Kidney (tissue), 14 donors: ENCODE data around the gene NPC2. TPM values are rescaled to one million over a fixed set of nuclear protein-coding genes. Genes with fewer than 3 reads are reported as not detected.

ENCODE experiments used
- DNase-seq, 5 donors: peaks; one replicate each; pipeline ENCODE4 v3.0.0-alpha.2; 2013 to 2020
- FAIRE-seq: peaks from 2 replicates; lab custom pipeline; 2012; peaks lifted over from hg19 to GRCh38; lab: Jason Lieb, UNC
- H3K27ac ChIP-seq, 2 donors: one replicate each; pipeline ENCODE4 v1.7.0; 2013; ENCODE audit warnings: low read depth in 2 of 2, low read length in 2 of 2, inconsistent platforms in 1 of 2
- H3K27me3 ChIP-seq: one replicate; pipeline ENCODE4 v1.7.1; 2013; ENCODE audit warnings: low read length, inconsistent platforms; ENCODE audit not compliant: control insufficient read depth, insufficient read depth
- H3K36me3 ChIP-seq, 3 donors: one replicate each; pipeline versions ENCODE4 v1.7.0 to v1.7.1; 2013; ENCODE audit warnings: low read length in 3 of 3, control low read depth in 1 of 3, inconsistent platforms in 1 of 3; ENCODE audit not compliant: insufficient read depth in 3 of 3, control insufficient read depth in 2 of 3
- H3K4me1 ChIP-seq, 3 donors: one replicate each; pipeline versions ENCODE4 v1.7.0 to v1.7.1; 2013; ENCODE audit warnings: low read length in 3 of 3, inconsistent platforms in 1 of 3, low read depth in 1 of 3; ENCODE audit not compliant: control insufficient read depth in 2 of 3, insufficient read depth in 2 of 3
- H3K4me3 ChIP-seq, 3 donors: one replicate each; pipeline versions ENCODE4 v1.7.0 to v1.8.1; 2013; ENCODE audit warnings: low read length in 3 of 3, control low read depth in 1 of 3, inconsistent platforms in 1 of 3
- H3K9ac ChIP-seq, 3 donors: one replicate each; pipeline versions ENCODE4 v1.7.0 to v1.7.1; 2013; ENCODE audit warnings: low read length in 3 of 3, control low read depth in 1 of 3, inconsistent platforms in 1 of 3
- H3K9me3 ChIP-seq, 3 donors: one replicate each; pipeline versions ENCODE4 v1.7.0 to v1.7.1; 2013; ENCODE audit warnings: low read length in 3 of 3, control low read depth in 1 of 3, inconsistent platforms in 1 of 3; ENCODE audit not compliant: control insufficient read depth in 2 of 3, insufficient read depth in 1 of 3
- intact Hi-C: fragments of 100-400 bp; cut with DNase I; formaldehyde crosslinking; loops from one replicate; pipeline ENCODE4 v1.11.1; 2022
- polyA plus RNA-seq: library from polyadenylated mRNA; stranded (reverse); fragments of 350-450 nt; fragmentation: Illumina TruSeq; extraction: RNeasy Lipid Tissue Mini Kit (QIAGEN cat#74804); gene quantifications from one replicate; pipeline ENCODE4 v1.2.3, GENCODE V29; 2014; ENCODE audit warnings: low read depth, low replicate concordance; ENCODE audit not compliant: insufficient read depth
- total RNA-seq: library from RNA; stranded (reverse); fragmentation: NEBNext Ultra II Directional; extraction: Animal tissue kit (Norgen Biotek cat#: 25700); gene quantifications from one replicate; pipeline ENCODE4 v1.2.1, GENCODE V29; 2021
- TF ChIP-seq, protein P1 (sequence below): IDR thresholded peaks from 3 replicates; pipeline ENCODE4 v1.5.1; 2012; ENCODE audit warnings: mild to moderate bottlenecking, moderate library complexity, borderline replicate concordance; ENCODE audit not compliant: insufficient read depth; ENCODE audit errors: extremely low read depth
- donor health status: control.
- donor health status: control.
- donor health status: control.
- donor health status: control.
- donor health status: control.
- donor health status: DM: yes; HTN: yes; CAD: no.
- donor health status: Normal renal cell carcinoma (clear cell type).

The NPC2 gene
- total and polyA plus RNA-seq, 2 donors from 2014 or later, result 217 to 435 TPM

DNA sequence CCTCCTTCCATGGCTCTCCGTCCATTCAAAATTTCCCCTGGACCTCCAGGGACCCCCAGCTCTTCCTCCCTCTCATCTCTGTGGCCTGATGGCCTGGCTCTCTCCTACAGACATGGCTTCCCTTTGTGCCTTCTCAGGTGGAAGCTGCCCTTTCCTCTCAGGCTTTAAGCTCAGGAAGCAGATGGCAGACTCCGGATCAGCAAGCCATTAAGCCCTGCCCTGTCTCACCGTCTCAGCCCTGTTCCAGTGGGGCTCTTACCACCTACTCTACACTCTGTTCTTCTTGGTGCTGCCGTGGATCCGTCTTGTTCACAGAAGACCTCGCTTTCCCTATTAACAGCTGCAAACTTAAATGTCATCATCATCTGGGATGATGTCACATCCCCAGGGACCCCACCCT, 33.1 kb downstream of the NPC2 start:
- Histone ChIP-seq H3K9ac (no peak overlapping the region), H3K4me1 (no peaks in the 10 kb centered on the region), H3K27me3 (no peaks in the 10 kb centered on the region), H3K36me3 (no peaks in the 10 kb centered on the region), H3K27ac (no peak overlapping the region), H3K4me3 (no peak overlapping the region), H3K9me3 (no peaks in the 10 kb centered on the region)
- TF ChIP-seq, protein P1, sequence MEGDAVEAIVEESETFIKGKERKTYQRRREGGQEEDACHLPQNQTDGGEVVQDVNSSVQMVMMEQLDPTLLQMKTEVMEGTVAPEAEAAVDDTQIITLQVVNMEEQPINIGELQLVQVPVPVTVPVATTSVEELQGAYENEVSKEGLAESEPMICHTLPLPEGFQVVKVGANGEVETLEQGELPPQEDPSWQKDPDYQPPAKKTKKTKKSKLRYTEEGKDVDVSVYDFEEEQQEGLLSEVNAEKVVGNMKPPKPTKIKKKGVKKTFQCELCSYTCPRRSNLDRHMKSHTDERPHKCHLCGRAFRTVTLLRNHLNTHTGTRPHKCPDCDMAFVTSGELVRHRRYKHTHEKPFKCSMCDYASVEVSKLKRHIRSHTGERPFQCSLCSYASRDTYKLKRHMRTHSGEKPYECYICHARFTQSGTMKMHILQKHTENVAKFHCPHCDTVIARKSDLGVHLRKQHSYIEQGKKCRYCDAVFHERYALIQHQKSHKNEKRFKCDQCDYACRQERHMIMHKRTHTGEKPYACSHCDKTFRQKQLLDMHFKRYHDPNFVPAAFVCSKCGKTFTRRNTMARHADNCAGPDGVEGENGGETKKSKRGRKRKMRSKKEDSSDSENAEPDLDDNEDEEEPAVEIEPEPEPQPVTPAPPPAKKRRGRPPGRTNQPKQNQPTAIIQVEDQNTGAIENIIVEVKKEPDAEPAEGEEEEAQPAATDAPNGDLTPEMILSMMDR, result no peak
- no peak for FAIRE-seq
- DNase-seq, result peak in 1 of 5 donors; percentile 10
- intact Hi-C loops, result no loop called here

DNA sequence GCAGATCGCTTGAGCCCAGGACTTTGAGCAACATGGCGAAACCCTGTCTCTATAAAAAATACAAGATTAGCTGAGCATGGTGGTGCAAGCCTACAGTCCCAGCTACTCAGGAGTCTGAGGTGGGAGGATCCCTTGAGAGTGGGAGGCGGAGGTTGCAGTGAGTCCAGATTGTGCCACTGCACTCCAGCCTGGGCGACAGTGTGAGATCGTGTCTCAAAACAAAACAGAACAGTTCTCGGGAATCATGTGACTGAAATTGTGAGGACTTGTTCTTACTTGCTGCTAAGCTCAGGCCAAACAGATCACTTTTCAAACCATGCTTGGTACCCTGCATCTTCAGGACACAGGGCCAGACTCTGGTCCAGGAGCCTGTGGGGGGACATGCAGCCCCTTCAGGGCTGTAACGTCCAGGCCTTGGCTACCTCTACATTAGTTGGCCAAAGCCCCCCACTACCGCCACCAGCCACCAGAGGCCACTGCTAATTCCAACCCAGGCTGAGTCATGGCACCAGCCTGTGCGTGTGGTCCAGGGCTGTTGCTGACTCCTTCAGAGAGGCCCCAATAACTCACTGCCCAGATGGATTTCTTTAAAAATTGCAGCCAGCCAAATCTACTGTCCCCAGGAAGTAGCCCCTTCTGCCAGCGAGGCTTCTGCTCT, 33.7 kb downstream of the NPC2 start:
- FAIRE-seq (no peak), DNase-seq (peak in 1 of 5 donors; percentile 40)
- intact Hi-C loops, result no loop called here
- H3K36me3 ChIP-seq, result no peaks in the 10 kb centered on the region
- no peaks in the 10 kb centered on the region for H3K4me1 ChIP-seq
- no peaks in the 10 kb centered on the region for H3K27me3 ChIP-seq
- no peak overlapping the region for H3K27ac ChIP-seq
- H3K9ac ChIP-seq, result no peak overlapping the region
- no peaks in the 10 kb centered on the region for H3K9me3 ChIP-seq
- H3K4me3 ChIP-seq, result no peak overlapping the region
- TF ChIP-seq, protein P1, result peak; percentile 24

DNA sequence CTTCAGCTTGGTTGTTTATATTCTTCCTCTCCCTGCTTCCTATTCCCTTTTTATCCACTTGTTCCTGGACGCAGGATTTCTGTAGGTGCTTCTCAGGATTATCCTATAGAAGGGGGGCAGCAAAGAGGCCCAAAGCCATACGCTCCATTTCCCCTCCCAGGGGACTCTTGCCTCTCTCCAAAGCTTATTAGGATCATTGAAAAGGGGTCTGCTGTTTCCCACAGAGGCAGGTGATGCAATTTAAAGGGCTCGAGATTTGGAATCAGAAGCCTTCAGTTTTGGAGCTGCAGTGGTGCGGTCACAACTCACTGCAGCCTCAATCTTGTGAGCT, 35.6 kb downstream of the NPC2 start:
- H3K27me3 ChIP-seq, result no peaks in the 10 kb centered on the region
- no peaks in the 10 kb centered on the region for H3K9me3 ChIP-seq
- no peaks in the 10 kb centered on the region for H3K4me1 ChIP-seq
- intact Hi-C loops, result no loop called here
- H3K36me3 ChIP-seq, result no peaks in the 10 kb centered on the region
- H3K9ac ChIP-seq, result no peak overlapping the region
- no peak overlapping the region for H3K4me3 ChIP-seq
- FAIRE-seq (no peak), DNase-seq (no peak)
- TF ChIP-seq, protein P1, result no peak
- H3K27ac ChIP-seq, result no peak overlapping the region
